ENCODE measurements around the gene RNF126.

- TF ChIP-seq CTCF (IDR thresholded peaks at IDR 0.05) (no peak), POLR2A (IDR thresholded peaks at IDR 0.05) (no peak)
These were observed 58.7 kb downstream of the RNF126 start for GRCh38 chr19:604355-604754.
